ENCODE results near the gene RAB40B.

RAB40B gene

GRCh38 chr17:82648742-82649331 lies 49.7 kb downstream of the RAB40B start:
- DNase-seq, result no peak

- peak; percentile 89 to 94 for DNase-seq
Observed at GRCh38 chr17:82648165-82648668, 50.3 kb downstream of the RAB40B start, which contains the start of gene WDR45B. Gene WDR45B, minus strand, starts transcription at chr17:82648444. Its CDS starts 104 bp downstream, at chr17:82648340.

- DNase-seq, result no peak
Observed at GRCh38 chr17:82647593-82648164, 50.8 kb downstream of the RAB40B start.

- DNase-seq, result no peak
Observed at GRCh38 chr17:82645516-82645915, 53.0 kb downstream of the RAB40B start.

GRCh38 chr17:82644148-82644547 lies 54.4 kb downstream of the RAB40B start:
- DNase-seq, result no peak

- DNase-seq, result no peak
Observed at GRCh38 chr17:82642022-82642421, 56.5 kb downstream of the RAB40B start.

GRCh38 chr17:82640036-82640435 lies 58.5 kb downstream of the RAB40B start:
- DNase-seq, result no peak

- DNase-seq, result no peak
Observed at GRCh38 chr17:82639628-82640027, 58.9 kb downstream of the RAB40B start.

GRCh38 chr17:82638183-82638773 lies 60.2 kb downstream of the RAB40B start:
- no peak for DNase-seq

- no peak for DNase-seq
Observed at GRCh38 chr17:82636626-82637598, 61.6 kb downstream of the RAB40B start.

- DNase-seq, result no peak
Observed at GRCh38 chr17:82633343-82633742, 65.2 kb downstream of the RAB40B start.

- no peak for DNase-seq
Observed at GRCh38 chr17:82632451-82632850, 66.0 kb downstream of the RAB40B start.

- DNase-seq, result no peak
Observed at GRCh38 chr17:82631544-82631943, 67.0 kb downstream of the RAB40B start.

GRCh38 chr17:82630212-82630611 lies 68.3 kb downstream of the RAB40B start:
- no peak for DNase-seq

GRCh38 chr17:82629748-82630147 lies 68.8 kb downstream of the RAB40B start:
- no peak for DNase-seq

- no peak for DNase-seq
Observed at GRCh38 chr17:82627405-82627804, 71.1 kb downstream of the RAB40B start.

- DNase-seq, result no peak
Observed at GRCh38 chr17:82623707-82624106, 74.8 kb downstream of the RAB40B start.

- DNase-seq, result no peak
Observed at GRCh38 chr17:82619641-82620040, 78.9 kb downstream of the RAB40B start.

GRCh38 chr17:82619211-82619610 lies 79.3 kb downstream of the RAB40B start:
- DNase-seq, result no peak

- DNase-seq, result no peak
Observed at GRCh38 chr17:82616021-82616711, 82.3 kb downstream of the RAB40B start.

- no peak for DNase-seq
Observed at GRCh38 chr17:82615084-82616020, 83.1 kb downstream of the RAB40B start.

Data from hippocampal formation (tissue), 2 donors.